HG02759 (cell line): ENCODE measurements around the gene ARID2.

Experiments used
- ATAC-seq: cut with Tn5 transposase; IDR thresholded peaks from one replicate; pipeline ENCODE4 v1.9.1; 2021; ENCODE audit warnings: mild to moderate bottlenecking, moderate library complexity; ENCODE audit not compliant: unreplicated experiment

Gene ARID2

DNA sequence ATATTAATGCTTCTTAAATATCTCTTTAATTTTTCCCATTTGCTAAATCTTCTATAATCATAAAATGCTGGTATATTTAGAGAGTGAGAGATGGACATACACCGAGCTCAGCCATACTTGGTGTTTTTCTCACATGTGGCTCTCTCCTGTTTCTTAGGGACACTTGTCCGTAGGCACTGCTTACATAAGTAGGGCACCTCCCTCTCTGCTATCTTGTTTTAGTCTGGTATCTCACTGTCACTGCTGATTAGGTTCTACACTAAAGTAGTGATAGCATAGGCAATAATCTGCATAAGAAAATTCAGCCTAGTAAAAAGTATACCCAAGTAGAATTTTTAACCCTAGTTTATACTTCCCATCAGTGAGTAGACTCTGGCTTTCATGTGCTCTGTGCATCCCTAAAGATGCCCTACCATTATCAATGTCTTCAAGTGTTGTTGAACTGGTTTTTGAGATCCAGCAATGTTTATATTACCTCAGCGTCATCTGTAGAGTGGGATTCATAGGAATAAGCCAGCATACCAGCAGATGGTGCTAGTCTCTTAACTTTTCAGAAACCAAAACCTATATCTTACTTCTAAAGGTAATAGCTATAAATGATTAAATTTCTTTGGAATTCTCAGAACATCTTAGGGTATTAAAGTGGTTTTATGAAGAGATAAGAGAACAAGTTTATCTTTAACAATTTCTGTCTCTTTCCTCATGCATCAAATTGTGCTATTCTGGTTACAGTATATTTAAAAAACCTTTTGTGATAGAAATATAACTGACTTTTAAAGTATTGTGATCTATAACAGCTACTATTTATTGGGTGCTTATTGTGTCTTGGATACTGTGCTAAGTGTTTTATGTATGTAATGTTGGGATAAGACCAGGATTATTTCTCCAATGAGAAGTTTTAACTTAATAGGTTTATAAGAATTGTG lies 32.9 kb downstream of the ARID2 start:
- no peak for ATAC-seq

DNA sequence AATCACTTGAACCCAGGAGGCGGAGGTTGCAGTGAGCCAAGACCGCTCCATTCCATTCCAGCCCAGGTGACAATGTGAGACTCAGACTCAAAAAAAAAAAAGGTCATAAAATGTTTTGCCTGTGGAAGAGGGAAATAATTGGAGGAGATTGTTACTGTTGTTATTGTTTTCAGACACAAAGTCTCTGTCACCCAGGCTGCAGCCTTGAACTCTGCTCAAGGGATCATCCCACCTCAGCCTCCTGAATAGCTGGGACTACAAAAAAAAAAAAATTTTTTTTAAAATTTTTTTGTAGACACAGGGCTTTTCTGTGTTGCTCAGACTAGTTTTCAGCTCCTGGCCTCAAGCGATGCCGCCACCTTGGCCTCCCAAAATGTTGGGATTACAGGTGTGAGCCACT lies 33.9 kb downstream of the ARID2 start:
- no peak for ATAC-seq

DNA sequence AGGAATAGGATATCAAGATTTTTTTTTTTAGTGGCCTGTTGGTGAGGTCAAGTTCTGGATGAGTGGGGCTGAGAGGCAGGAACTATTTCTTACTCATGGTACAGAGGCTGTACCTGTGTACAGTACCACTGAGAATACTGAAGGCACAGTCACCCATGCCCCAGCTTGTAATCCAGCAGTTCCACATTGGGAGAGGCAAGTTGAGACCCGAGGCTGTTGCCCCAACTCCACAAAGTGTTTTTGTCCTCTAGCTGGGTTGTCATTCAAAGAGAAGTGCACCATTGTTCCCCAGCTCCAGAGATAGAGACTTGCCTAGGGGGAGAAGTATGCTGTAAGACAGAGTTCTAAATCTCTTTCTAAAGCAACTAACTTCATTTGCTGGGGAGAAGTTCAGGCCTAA lies 38.7 kb downstream of the ARID2 start:
- no peak for ATAC-seq

DNA sequence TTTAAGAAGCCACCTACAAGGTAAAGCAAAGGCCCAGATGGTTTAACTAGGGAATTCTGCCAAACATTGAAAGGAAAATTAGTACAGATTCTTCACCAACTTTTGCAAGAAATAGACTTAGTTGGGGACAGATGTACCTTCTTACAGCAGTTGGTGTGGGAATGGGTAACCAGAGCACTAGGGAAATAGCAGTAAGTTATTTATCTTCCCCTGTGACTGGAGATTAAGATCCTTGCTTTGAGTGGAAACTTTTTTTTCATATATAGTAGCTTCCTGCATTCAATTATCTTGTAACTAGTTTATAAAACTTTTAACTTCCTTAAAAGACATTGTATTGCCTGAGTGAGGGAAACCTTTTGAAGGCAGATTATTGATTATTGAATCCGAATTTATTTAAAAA lies 44.2 kb downstream of the ARID2 start:
- ATAC-seq: no peak

DNA sequence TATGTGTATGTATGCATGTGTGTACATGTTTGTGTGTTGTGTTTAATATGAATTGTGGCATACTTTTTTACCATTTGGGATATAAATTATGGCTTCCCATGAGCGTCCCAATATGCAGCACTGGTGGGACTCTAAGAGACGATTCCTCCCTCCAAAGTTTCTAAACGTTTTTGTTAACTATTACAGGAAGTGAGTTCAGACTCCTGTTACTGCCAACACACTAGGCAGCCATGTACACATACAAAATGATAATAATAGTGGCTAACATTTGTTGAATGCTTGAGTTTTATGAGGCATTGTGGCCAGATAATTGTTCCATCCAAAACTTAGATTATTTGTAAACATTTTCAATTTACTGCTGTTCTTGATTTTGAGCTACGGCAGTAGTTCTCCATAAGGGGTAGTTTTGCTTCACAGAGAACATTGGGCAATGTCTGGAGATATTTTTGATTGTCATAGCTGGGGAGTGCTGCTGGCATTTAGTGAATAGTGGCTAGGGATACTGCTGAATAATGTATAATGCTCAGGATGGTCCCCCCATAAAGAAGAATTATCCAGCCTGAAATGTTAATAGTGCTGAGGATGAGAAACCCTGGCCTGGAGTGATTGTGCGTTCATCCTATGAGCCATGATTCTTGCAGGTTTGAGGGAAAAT lies 45.1 kb downstream of the ARID2 start:
- ATAC-seq: no peak

DNA sequence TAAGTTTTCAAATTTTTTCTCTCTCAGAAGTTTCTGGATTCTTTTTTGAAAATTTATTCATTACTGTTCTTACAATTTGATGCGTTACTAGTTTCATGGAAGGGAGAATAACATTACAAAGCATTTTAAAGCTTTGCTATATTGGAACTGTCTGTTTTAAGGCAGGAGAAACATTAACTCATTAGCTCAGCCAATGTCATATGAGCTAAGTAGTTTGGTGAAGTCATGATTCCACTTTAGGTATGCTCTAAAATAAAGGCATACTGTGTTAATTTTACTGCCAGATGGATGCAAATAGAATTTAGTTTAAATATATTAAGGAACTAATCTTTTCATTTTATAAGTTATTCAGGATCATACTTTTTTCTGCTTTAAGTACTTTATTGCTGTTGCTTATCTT lies 46.0 kb downstream of the ARID2 start:
- ATAC-seq: no peak

DNA sequence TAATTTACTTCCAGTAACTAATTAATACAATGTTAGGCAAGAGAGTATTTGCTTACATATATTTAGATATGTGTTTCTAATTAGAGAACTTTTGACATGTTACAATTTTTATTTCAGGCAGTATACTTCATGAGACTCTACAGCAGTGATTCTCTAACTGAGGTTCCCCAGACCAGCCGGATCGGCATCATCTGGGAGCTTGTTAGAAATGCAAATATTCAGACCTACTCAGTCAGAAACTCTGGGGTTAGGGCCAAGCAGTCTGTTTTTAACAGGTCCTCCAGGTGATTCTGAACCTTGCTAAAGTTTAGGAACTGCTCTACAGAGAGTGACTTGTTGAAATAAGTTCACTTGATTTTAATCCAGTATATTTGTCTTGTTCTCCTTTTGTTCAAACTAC lies 46.5 kb downstream of the ARID2 start:
- no peak for ATAC-seq

DNA sequence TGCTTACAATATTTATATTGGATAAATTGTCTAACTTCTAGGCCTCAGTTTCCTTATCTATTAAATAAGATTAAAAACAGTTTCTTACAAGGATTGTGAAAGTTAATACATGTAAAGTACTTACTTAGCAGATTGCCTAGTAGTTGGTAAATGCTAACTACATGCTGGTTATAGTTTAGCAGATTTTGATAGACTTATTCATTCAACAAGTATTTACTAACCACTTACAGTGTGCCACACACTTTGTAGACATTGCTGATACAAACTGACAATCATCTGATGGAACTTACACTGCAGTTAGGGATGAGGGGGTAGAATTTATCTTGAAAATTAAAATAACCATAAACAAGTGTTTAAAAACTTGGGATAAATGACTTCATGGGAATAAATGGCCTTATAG lies 50.4 kb downstream of the ARID2 start:
- no peak for ATAC-seq

DNA sequence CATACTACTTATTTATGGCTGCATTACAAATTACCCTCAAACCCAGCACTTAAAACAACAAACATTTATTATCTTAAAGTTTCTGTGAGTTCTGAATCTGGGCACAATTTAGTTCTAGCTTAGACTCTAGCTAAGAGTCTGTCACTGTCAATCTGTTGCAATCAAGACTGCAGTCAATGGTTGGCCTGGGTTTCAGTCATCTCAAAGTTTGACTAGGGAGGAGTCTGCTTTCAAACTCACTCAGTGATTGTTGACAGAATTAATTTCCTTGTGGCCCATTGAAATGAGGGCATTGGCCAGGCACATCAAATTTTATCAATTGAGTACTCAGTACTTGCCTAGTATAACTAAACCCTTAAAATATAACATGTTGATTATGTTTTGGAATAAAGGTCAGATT lies 51.6 kb downstream of the ARID2 start:
- no peak for ATAC-seq

DNA sequence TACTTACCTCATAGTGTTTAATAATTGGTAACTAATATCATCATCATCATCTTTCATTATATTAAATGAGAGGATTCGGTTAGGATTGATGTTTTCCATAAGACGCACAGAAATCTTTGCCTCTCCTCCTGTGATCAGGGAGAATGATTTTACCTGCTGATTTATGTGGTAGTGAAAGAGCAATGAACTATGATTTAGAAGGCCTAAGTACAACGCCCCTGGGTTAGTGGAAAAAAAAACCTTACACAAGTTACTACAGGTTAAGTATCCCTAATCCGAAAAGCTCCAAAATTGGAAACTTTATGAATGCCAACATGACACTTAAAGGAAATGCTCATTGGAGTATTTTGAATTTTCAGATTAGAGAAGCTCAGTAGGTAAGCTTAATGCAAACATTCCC lies 55.8 kb downstream of the ARID2 start:
- ATAC-seq: no peak

DNA sequence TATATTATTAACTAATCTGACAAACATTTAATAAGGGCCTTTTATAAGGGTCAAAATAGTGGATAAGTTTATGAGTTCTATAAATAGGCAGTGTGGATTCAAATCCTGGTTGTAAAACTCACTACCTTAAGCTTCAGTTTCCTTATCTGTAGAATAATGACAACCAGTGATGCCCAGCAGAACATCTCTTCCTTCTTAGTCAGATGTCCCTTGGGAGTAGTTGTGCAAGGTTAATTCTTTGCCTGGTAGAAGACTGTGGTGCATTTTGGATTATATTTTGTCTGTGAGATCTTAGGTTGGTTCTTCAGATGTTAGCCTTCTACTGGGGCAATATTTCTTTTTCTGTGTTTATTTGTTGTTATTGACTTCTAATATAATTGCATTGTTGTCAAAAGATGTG lies 59.5 kb downstream of the ARID2 start:
- ATAC-seq: peak; percentile 64

DNA sequence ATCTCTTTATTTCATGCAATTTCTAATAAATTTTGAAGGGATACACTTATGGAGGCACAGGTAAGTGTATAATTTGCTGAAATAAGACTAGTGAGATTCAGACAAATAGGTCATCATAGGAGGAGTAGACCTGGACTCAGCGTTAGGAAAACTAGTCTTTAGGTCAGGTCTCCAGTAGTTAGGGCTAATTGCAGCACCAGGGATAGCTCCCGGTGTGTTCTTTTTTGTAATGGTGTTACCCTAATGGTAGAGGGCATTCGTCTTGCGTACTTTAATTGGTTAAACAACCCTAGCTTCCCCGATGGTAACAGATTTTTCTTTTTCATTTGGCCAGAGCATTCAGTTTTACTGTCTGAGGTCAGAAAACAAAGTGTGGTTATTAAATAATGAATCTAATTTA lies 64.9 kb downstream of the ARID2 start:
- ATAC-seq: no peak

DNA sequence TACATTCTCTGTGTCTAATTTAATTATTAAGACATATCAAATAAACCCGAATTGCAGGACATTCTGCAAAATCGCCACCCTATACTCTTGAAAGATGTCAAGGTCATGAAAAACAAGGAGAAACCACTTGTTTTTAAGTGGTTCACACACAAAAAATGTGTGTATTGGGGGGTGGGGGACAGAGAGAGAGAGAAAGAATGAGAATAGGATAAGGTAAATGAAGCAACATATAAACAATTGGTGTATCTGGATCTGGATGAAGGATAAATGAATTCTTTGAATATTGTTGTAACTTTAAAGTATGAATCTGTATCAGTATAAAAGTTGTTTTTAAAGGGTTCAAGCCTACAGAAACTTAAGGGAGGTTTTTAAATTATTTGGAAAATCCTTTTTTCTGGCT lies 72.1 kb downstream of the ARID2 start:
- ATAC-seq: no peak

DNA sequence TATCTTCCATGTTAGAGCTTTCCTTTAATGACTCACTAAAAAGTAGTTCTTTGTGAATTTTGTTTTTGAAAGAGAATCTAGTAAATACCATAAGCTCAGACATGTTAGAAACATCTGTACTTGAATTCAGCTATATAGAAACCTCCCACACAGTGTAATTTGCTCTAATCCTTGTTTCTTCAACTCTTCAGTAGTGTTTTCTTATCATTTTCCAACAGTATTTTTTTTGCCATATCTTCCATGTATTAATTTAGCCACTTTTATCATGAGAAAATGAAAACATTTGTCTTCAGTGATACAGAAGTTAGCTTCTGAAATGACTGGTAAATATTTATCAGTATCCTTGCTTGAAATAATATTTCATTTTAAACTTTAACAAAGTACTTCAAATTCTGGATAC lies 73.6 kb downstream of the ARID2 start:
- ATAC-seq: no peak

DNA sequence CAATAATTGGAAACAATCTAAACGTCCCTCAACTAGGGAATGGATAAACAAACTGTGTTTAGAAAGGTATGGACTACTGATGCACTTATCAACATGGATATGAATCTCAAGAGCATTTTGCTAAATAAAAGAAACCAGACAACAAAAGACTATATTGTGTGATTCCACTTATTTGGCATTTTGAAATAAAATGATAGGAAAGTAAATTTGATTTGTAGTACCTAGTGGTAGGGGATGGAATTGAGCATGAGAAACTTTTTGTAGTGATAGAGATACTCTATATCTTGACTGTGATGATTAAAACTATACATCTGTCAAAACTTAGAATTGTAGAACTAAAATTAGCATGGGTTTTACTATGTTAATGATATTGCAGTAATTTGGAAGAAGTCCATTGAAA lies 87.1 kb downstream of the ARID2 start:
- no peak for ATAC-seq

DNA sequence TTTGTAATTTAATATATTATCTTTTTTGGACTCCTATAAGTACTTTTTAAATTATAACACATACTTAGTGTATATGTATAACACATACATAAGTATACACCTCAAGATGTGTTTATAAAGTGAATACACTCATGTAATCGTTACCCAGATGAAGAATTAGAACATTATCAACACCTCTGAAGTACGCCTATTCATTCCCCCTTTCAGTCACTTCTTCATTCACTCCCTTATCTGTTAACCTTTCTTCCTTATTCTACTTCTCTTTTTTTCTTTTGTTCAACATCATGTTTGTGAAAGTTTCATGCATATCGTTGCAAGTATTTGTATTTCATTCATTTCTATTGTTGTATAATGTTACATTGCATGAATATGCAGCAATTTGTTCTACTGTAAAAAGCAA lies 98.5 kb downstream of the ARID2 start:
- ATAC-seq: no peak

DNA sequence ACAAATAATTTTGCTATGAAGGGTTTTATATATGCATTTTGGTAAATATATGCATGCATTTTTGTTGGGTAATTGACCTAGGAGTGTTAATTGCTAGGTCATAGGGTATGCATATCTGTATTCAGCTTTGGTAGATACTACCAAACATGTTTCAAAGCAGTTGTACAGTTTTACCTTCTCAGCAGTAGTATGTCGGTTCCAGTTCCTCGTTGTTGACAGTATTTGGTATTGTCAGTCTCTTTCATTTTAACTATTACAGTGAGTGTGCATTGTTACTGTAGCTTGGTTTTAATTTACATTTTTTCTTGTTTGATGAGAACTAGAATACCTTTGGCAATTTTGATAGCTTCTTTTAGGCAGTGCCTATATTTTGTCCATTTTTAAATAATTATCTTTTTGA lies 98.9 kb downstream of the ARID2 start:
- ATAC-seq: no peak

DNA sequence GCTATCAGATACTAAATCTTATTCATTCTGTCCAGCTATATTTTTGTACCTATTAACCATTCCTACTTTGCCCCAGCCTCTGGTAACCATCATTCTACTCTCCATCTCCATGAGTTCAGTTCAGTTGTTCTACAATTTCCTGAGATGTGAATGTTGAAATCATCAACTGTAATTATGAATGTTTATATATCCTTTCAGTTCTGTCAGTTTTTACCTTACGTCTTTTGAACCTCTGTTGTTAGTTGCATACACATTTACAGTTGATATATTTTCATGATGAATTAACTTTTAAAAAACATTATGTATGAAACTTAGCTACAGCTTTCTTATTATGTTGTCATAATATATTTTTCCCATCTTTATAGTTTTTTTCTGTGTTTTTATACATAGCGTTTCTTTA lies 102.1 kb downstream of the ARID2 start:
- ATAC-seq: no peak

DNA sequence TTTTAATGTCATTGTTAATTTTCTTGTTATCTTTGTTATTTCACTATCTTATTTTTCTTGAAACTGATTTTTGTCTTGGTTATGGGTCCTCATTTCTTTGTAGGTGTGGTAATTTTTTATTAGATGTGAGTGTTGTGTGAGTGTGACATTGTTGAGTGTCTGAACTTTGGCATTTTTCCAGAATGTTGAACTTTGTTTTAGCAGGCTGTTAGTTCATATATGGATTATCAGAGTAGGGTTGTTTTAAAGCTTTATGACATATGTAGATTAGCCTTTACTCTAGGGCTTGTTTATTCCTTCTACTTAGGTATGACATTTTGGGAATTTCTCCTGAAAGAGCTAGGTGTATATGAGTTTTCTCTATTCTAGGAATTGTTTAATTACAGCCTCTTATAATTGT lies 103.9 kb downstream of the ARID2 start:
- no peak for ATAC-seq

DNA sequence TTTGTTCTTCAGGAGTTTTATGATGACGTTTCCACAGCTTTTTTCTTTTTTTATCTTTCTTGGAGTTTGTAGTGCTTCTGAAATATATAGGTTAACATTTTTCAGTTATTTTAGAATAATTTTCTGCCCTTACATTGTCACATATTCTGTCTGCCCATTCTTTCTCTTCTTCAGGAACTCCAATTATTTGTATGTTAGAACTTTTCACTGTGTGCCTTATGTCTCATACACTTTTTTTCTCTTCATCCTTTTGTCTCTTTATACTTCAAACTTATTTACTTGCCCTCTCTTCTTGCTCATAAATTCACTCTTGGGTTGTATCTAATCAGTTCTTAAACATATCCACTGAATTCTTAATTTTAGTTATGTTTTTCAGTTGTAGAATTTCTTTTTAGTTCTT lies 105.3 kb downstream of the ARID2 start:
- no peak for ATAC-seq

DNA sequence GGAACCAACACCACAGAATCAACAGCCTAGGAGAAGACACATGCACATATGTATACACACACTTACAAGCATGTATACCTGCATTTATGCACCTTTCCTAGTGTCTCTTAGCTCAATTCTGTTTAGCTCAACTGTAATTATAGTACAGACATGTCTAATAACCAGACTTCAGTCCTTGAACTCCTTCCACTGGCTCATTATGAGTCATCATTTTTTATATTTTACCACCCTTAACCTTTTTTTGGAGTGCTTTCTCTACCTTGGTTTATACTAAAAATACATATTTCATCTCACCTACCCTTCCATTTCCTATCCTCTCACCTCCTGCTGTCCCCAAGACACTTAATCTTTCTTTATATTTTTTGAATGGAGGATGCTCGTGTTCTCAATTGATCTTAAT lies 110.4 kb downstream of the ARID2 start:
- ATAC-seq: no peak

DNA sequence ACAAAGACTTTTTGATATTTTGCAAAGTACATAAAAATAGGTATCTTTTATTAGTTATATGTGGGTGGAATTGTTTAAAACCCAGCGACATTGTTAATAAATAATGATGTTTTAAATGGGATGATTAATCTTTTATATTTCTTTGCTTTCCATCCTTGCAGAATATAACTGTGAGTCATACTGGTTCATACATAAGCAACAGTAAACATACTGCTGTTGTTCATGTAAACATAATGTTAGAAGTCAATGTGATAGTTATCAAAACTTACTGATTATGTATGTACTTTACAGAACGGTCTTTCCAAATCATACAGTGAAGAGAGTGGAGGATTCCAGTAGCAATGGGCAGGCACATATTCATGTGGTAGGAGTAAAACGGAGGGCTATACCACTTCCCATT lies 119.8 kb downstream of the ARID2 start:
- ATAC-seq: no peak

DNA sequence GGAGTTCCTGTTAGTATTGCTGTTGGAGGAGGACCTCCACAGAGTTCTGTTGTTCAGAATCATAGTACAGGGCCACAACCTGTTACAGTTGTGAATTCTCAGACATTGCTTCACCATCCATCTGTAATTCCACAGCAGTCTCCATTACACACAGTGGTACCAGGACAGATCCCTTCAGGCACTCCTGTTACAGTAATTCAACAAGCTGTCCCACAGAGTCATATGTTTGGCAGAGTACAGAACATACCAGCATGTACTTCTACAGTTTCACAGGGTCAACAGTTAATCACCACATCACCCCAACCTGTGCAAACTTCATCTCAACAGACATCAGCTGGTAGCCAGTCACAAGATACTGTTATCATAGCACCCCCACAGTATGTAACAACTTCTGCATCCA lies 120.8 kb downstream of the ARID2 start:
- no peak for ATAC-seq
